Lower leg skin (tissue), 3 donors: ENCODE measurements around the gene NSUN6.

ENCODE experiments used
- CTCF ChIP-seq, 3 donors: fragments of 450-650 bp; IDR thresholded peaks; one replicate each; pipeline ENCODE4 v1.5.1; 2016; ENCODE audit warnings: antibody characterized with exemption in 3 of 3, mild to moderate bottlenecking in 3 of 3, moderate library complexity in 2 of 3
- POLR2A ChIP-seq, 2 donors: fragments of 450-650 bp; IDR thresholded peaks; one replicate each; pipeline ENCODE4 v1.6.1; 2016 to 2017; ENCODE audit warnings: antibody characterized with exemption in 2 of 2, mild to moderate bottlenecking in 1 of 2, moderate library complexity in 1 of 2

- no peak for TF ChIP-seq CTCF (IDR thresholded peaks at IDR 0.05)
- TF ChIP-seq POLR2A (IDR thresholded peaks at IDR 0.05) = no peak
Measured at GRCh38 chr10:18549105-18549504, 102.3 kb downstream of the NSUN6 start.
